Measurements from ENCODE around the gene SLC4A4. TPM values are rescaled to one million over a fixed set of nuclear protein-coding genes. Genes with fewer than 3 reads are reported as not detected.

The SLC4A4 gene
- total RNA-seq, 2 experiments from 2014 or later = 0.08 to 0.14 TPM

DNA sequence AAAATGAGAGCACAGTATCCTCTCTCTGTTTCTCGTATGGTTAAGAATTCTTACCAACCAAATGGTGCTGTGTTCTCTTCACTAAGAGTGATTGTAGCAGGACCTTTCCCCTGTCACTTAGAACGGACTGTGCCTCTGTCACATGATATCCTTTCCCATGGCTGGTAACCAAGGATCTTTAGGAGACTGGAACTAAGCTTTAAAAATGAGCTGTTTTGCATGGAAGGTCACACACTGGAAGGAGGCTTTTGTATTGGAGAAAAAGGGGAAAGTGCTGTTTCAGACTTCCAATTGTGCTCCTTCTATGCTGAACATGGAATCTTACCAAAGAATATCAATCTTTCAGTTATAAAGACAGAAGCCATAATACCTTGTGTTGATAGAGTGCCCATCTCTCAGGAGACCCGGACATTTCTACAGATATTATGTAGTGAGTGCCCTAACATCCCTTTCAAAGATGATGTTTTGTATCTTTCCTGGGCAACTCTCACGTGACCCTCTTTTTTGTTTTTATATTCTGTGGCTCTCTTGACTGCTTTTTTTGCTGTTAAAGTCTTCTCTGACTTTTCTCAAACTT, 148.6 kb downstream of the SLC4A4 start:
- H3K36me3 Mint-ChIP-seq (ENCODE audit: low read depth) = no peaks in the 10 kb centered on the region
- TF ChIP-seq, protein P1, sequence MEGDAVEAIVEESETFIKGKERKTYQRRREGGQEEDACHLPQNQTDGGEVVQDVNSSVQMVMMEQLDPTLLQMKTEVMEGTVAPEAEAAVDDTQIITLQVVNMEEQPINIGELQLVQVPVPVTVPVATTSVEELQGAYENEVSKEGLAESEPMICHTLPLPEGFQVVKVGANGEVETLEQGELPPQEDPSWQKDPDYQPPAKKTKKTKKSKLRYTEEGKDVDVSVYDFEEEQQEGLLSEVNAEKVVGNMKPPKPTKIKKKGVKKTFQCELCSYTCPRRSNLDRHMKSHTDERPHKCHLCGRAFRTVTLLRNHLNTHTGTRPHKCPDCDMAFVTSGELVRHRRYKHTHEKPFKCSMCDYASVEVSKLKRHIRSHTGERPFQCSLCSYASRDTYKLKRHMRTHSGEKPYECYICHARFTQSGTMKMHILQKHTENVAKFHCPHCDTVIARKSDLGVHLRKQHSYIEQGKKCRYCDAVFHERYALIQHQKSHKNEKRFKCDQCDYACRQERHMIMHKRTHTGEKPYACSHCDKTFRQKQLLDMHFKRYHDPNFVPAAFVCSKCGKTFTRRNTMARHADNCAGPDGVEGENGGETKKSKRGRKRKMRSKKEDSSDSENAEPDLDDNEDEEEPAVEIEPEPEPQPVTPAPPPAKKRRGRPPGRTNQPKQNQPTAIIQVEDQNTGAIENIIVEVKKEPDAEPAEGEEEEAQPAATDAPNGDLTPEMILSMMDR (IDR thresholded peaks at IDR 0.05) = no peak
- ATAC-seq (ENCODE audit: poor library complexity) (no peak), DNase-seq (no peak)
- intact Hi-C loops (cut with DNase I, micrococcal nuclease) = no loop called here
- Histone ChIP-seq H3K27me3 (ENCODE audit: control insufficient read depth in 1 of 2, insufficient read depth in 2 of 2, low read length in 2 of 2) (no peaks in the 10 kb centered on the region), H3K4me1 (ENCODE audit: insufficient read depth, low read length) (no peaks in the 10 kb centered on the region), H3K27ac (ENCODE audit: low read depth in 1 of 2, low read length in 2 of 2) (no peak overlapping the region), H3K4me3 (ENCODE audit: low read length) (no peak overlapping the region), H3K36me3 (ENCODE audit: insufficient read depth, low read length) (no peaks in the 10 kb centered on the region), H3K9me3 (ENCODE audit: control insufficient read depth in 1 of 2, insufficient read depth in 1 of 2, low read length in 2 of 2) (no peaks in the 10 kb centered on the region)
- no peak overlapping the region for H3K4me3 Mint-ChIP-seq
- CTCF ChIA-PET = no interaction called here
- no peak overlapping the region for H3K27ac Mint-ChIP-seq
- POLR2A ChIA-PET = no interaction called here
- peaks cover 6% of the 10 kb centered on the region for H3K27me3 Mint-ChIP-seq
- no peaks in the 10 kb centered on the region for H3K4me1 Mint-ChIP-seq (ENCODE audit: low read depth)
- no peaks in the 10 kb centered on the region for H3K9me3 Mint-ChIP-seq

DNA sequence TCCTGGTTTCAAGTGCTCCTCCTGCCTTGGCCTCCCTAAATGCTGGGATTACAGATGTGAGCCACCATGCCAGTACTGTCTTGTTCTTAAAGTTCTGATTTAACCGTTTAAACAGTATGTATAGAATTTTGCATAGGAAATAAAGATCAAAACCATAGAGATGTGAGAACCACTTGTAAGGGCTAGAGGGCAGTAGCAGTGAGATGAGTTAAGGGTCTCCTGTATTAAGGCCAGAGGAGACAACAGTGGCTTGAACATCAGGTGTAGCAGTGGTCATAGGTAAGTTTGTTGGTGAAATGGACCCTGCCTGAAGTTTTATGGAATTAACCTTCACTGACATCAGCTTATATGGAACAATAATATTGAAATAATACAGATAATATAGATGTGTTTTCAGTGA, 155.7 kb downstream of the SLC4A4 start:
- ATAC-seq (ENCODE audit: poor library complexity) (no peak), DNase-seq (no peak)
- intact Hi-C loops (cut with DNase I, micrococcal nuclease) = no loop called here
- ChIA-PET POLR2A (no interaction called here), CTCF (no interaction called here)
- peaks cover 9% of the 10 kb centered on the region for H3K27me3 Mint-ChIP-seq
- no peaks in the 10 kb centered on the region for H3K4me1 Mint-ChIP-seq (ENCODE audit: low read depth)
- no peaks in the 10 kb centered on the region for H3K36me3 Mint-ChIP-seq (ENCODE audit: low read depth)
- no peaks in the 10 kb centered on the region for H3K9me3 Mint-ChIP-seq
- Histone ChIP-seq H3K27ac (ENCODE audit: low read depth in 1 of 2, low read length in 2 of 2) (no peak overlapping the region), H3K4me3 (ENCODE audit: low read length) (no peak overlapping the region), H3K4me1 (ENCODE audit: insufficient read depth, low read length) (no peaks in the 10 kb centered on the region), H3K36me3 (ENCODE audit: insufficient read depth, low read length) (no peaks in the 10 kb centered on the region), H3K27me3 (ENCODE audit: control insufficient read depth in 1 of 2, insufficient read depth in 2 of 2, low read length in 2 of 2) (no peaks in the 10 kb centered on the region), H3K9me3 (ENCODE audit: control insufficient read depth in 1 of 2, insufficient read depth in 1 of 2, low read length in 2 of 2) (no peaks in the 10 kb centered on the region)
- no peak overlapping the region for H3K4me3 Mint-ChIP-seq
- TF ChIP-seq, protein P1 (IDR thresholded peaks at IDR 0.05) = no peak
- H3K27ac Mint-ChIP-seq = no peak overlapping the region

DNA sequence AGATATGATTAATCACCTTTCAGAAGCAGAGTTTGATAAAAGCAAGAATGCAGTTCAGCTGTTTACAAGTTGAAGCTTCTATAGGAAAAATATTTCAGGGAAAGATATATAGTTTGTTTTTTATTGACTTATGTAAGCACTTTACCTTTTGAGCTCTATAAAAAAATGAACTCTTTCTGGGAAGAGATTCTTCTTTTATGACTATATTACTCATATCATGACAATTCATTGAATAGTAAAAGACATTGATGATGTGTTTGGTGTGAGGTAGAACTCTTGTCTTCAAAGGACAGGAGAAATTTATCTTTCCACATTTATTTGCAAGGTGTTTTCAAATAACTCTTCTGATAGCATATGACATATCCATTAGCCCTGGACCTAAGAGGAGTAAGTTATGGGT, 156.6 kb downstream of the SLC4A4 start:
- CTCF ChIA-PET = no interaction called here
- Mint-ChIP-seq H3K4me3 (no peak overlapping the region), H3K27ac (no peak overlapping the region)

More for the DNA sequence above, 156.6 kb downstream of the SLC4A4 start:
- Mint-ChIP-seq H3K9me3 (no peaks in the 10 kb centered on the region), H3K4me1 (ENCODE audit: low read depth) (no peaks in the 10 kb centered on the region), H3K36me3 (ENCODE audit: low read depth) (no peaks in the 10 kb centered on the region), H3K27me3 (peaks cover 8% of the 10 kb centered on the region)
- ATAC-seq (ENCODE audit: poor library complexity) (no peak), DNase-seq (no peak)
- intact Hi-C loops (cut with DNase I, micrococcal nuclease) = no loop called here
- Histone ChIP-seq H3K9me3 (ENCODE audit: control insufficient read depth in 1 of 2, insufficient read depth in 1 of 2, low read length in 2 of 2) (no peaks in the 10 kb centered on the region), H3K27ac (ENCODE audit: low read depth in 1 of 2, low read length in 2 of 2) (no peak overlapping the region), H3K27me3 (ENCODE audit: control insufficient read depth in 1 of 2, insufficient read depth in 2 of 2, low read length in 2 of 2) (no peaks in the 10 kb centered on the region), H3K36me3 (ENCODE audit: insufficient read depth, low read length) (no peaks in the 10 kb centered on the region), H3K4me1 (ENCODE audit: insufficient read depth, low read length) (no peaks in the 10 kb centered on the region), H3K4me3 (ENCODE audit: low read length) (no peak overlapping the region)
- POLR2A ChIA-PET = no interaction called here
- TF ChIP-seq, protein P1 (IDR thresholded peaks at IDR 0.05) = no peak

All from CD4-positive, alpha-beta T cell (primary cell).